ENCODE results near the gene SKOR1. TPM values are rescaled to one million over a fixed set of nuclear protein-coding genes. Genes with fewer than 3 reads are reported as not detected.

The SKOR1 gene
- total RNA-seq, 1 donor from 2014 or later: under 0.01 TPM

- no peak for FAIRE-seq
- Histone ChIP-seq H3K4me3 (ENCODE audit: low read depth, low read length) (no peak overlapping the region), H3K36me3 (ENCODE audit: control insufficient read depth, insufficient read depth, low read length) (no peaks in the 10 kb centered on the region), H3K27me3 (ENCODE audit: control insufficient read depth, insufficient read depth, low read length) (peaks cover 2% of the 10 kb centered on the region)
- no peak for TF ChIP-seq CTCF (IDR thresholded peaks at IDR 0.05; ENCODE audit: insufficient read depth, low read length, severe bottlenecking)
- no peak for DNase-seq (ENCODE audit: low read depth)
Observed at GRCh38 chr15:67870868-67871408, 45.6 kb downstream of the SKOR1 start.

- TF ChIP-seq CTCF (IDR thresholded peaks at IDR 0.05; ENCODE audit: insufficient read depth, low read length, severe bottlenecking): no peak
- Histone ChIP-seq H3K36me3 (ENCODE audit: control insufficient read depth, insufficient read depth, low read length) (no peaks in the 10 kb centered on the region), H3K4me3 (ENCODE audit: low read depth, low read length) (no peak overlapping the region), H3K27me3 (ENCODE audit: control insufficient read depth, insufficient read depth, low read length) (no peaks in the 10 kb centered on the region)
- FAIRE-seq (no peak), DNase-seq (ENCODE audit: low read depth) (no peak)
Observed at GRCh38 chr15:67873777-67874176, 48.5 kb downstream of the SKOR1 start.

- DNase-seq (ENCODE audit: low read depth) (no peak), FAIRE-seq (no peak)
- no peak for TF ChIP-seq CTCF (IDR thresholded peaks at IDR 0.05; ENCODE audit: insufficient read depth, low read length, severe bottlenecking)
- no peak overlapping the region for H3K4me3 ChIP-seq (ENCODE audit: low read depth, low read length)
- H3K36me3 ChIP-seq (ENCODE audit: control insufficient read depth, insufficient read depth, low read length): no peaks in the 10 kb centered on the region
- H3K27me3 ChIP-seq (ENCODE audit: control insufficient read depth, insufficient read depth, low read length): no peaks in the 10 kb centered on the region
Observed at GRCh38 chr15:67878712-67879206, 53.5 kb downstream of the SKOR1 start.

- no peak overlapping the region for H3K4me3 ChIP-seq (ENCODE audit: low read depth, low read length)
Observed at GRCh38 chr15:67879440-67880129, 54.3 kb downstream of the SKOR1 start.

GRCh38 chr15:67880651-67881182 is 55.4 kb downstream of the SKOR1 start:
- peak; percentile 72 for DNase-seq (ENCODE audit: low read depth)
- no peak for TF ChIP-seq CTCF (IDR thresholded peaks at IDR 0.05; ENCODE audit: insufficient read depth, low read length, severe bottlenecking)
- H3K4me3 ChIP-seq (ENCODE audit: low read depth, low read length): no peak overlapping the region
- FAIRE-seq: no peak
- no peaks in the 10 kb centered on the region for H3K36me3 ChIP-seq (ENCODE audit: control insufficient read depth, insufficient read depth, low read length)
- no peaks in the 10 kb centered on the region for H3K27me3 ChIP-seq (ENCODE audit: control insufficient read depth, insufficient read depth, low read length)

More at GRCh38 chr15:67879440-67880129, 54.3 kb downstream of the SKOR1 start:
- DNase-seq (ENCODE audit: low read depth) (no peak), FAIRE-seq (no peak)
- Histone ChIP-seq H3K27me3 (ENCODE audit: control insufficient read depth, insufficient read depth, low read length) (no peaks in the 10 kb centered on the region), H3K36me3 (ENCODE audit: control insufficient read depth, insufficient read depth, low read length) (no peaks in the 10 kb centered on the region)
- TF ChIP-seq CTCF (IDR thresholded peaks at IDR 0.05; ENCODE audit: insufficient read depth, low read length, severe bottlenecking): no peak
